Uterus (tissue), 4 donors: ENCODE results near the gene UBAP1. TPM values are rescaled to one million over a fixed set of nuclear protein-coding genes. Genes with fewer than 3 reads are reported as not detected.

Experiments
- DNase-seq, 2 donors: peaks; one replicate each; pipeline ENCODE4 v3.0.0-alpha.2; 2019 to 2020
- H3K27ac ChIP-seq, 2 donors: fragments of 200-600 bp; sonication (generic); 1 replicate in 1 of 2; 2 replicates in 1 of 2; pipeline ENCODE4 v1.5.1; 2016 to 2018
- H3K27me3 ChIP-seq, 2 donors: fragments of 200-600 bp; sonication (generic); one replicate each; pipeline ENCODE4 v1.5.1; 2018 to 2019; ENCODE audit warnings: control low read depth in 1 of 2
- H3K36me3 ChIP-seq, 2 donors: fragments of 200-600 bp; sonication (generic); one replicate each; pipeline ENCODE4 v1.5.1; 2019; ENCODE audit warnings: control low read depth in 1 of 2
- H3K4me1 ChIP-seq, 2 donors: fragments of 200-600 bp; sonication (generic); one replicate each; pipeline ENCODE4 v1.5.1; 2018 to 2019; ENCODE audit warnings: control low read depth in 1 of 2
- H3K4me3 ChIP-seq, 2 donors: fragments of 200-600 bp; sonication (generic); 1 replicate in 1 of 2; 2 replicates in 1 of 2; pipeline ENCODE4 v1.5.1; 2018 to 2019; ENCODE audit warnings: mild to moderate bottlenecking in 1 of 2
- H3K9me3 ChIP-seq, 2 donors: fragments of 200-600 bp; sonication (generic); one replicate each; pipeline ENCODE4 v1.5.1; 2019; ENCODE audit warnings: control low read depth in 1 of 2
- CTCF ChIP-seq, 4 experiments: fragments of 200-600 bp in 2 of 4; fragments of 450-650 bp in 2 of 4; sonication (generic) in 2 of 4; IDR thresholded peaks; one replicate each; pipeline ENCODE4 v1.5.1; 2016 to 2019; ENCODE audit warnings: antibody characterized with exemption in 4 of 4, mild to moderate bottlenecking in 2 of 4, moderate library complexity in 1 of 4
- POLR2A ChIP-seq, 2 donors: fragments of 450-650 bp; IDR thresholded peaks; one replicate each; pipeline ENCODE4 v1.6.1; 2016; ENCODE audit warnings: antibody characterized with exemption in 2 of 2, mild to moderate bottlenecking in 1 of 2, moderate library complexity in 1 of 2
- intact Hi-C: fragments of 100-400 bp; cut with DNase I; formaldehyde crosslinking; loops from one replicate; pipeline ENCODE4 v1.15.1; 2023; ENCODE audit warnings: low total_unique reads
- total RNA-seq, 4 donors: library from RNA; depleted of rRNA in 3 of 4; stranded (reverse); fragments of >200 nt in 3 of 4; gene quantifications; one replicate each; pipeline versions ENCODE4 v1.1.0 to v1.2.4, GENCODE V29; 2014 to 2023
- donor health status: DM: yes; HTN: yes; CAD: no.

The UBAP1 gene
- total RNA-seq, 4 donors from 2014 or later, result 17.1 to 60.4 (median 24.9) TPM

- intact Hi-C loops, result no loop called here
- Histone ChIP-seq H3K9me3 (no peaks in the 10 kb centered on the region), H3K36me3 (no peaks in the 10 kb centered on the region), H3K27me3 (no peaks in the 10 kb centered on the region), H3K27ac (no peak overlapping the region), H3K4me3 (no peak overlapping the region), H3K4me1 (no peaks in the 10 kb centered on the region)
- no peak for TF ChIP-seq CTCF (IDR thresholded peaks at IDR 0.05)
- no peak for DNase-seq
Observed at GRCh38 chr9:34169125-34169524, 9.7 kb upstream of the UBAP1 start.

DNA sequence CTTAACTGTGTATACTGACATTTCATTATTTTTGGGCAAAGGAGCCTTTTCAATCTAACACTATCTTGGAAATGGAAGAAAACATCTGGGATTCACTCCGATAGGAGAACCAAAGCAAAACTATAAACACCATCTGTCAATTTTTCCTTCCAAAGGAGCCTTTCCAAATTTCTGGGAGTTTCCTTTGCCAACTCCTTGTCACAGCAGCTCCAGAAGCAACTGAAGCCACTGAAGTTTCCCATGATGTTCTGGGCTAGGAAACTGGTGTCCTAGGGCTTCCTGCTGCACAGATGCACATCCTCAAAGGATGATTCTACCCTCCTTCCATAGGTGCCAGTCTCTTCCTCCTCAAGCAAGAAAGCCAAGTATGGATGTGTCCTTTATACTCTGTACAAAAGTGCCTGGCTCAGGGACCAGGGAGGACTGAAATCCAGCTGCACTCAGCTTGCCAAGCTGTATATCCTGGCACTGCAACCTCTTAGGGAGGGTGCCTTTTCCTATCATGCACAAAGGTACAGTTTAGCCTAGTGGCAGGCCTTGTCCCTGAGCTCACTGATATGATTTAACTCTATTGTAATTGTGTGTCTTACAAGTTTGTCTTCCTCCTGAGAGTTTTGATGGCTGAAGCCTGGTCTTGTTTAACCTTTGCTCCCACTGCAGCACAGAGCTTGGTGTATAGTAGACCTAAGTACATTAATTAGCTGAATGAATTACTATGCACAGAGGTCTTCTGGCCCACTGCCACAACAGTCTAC is 8.4 kb upstream of the UBAP1 start:
- TF ChIP-seq CTCF (IDR thresholded peaks at IDR 0.05) (no peak), POLR2A (IDR thresholded peaks at IDR 0.05) (no peak)
- Histone ChIP-seq H3K9me3 (no peaks in the 10 kb centered on the region), H3K4me3 (no peak overlapping the region), H3K27ac (no peak overlapping the region), H3K27me3 (no peaks in the 10 kb centered on the region), H3K4me1 (no peaks in the 10 kb centered on the region), H3K36me3 (no peaks in the 10 kb centered on the region)
- intact Hi-C loops, result no loop called here
- no peak for DNase-seq

- no peaks in the 10 kb centered on the region for H3K9me3 ChIP-seq
- intact Hi-C loops, result no loop called here
- TF ChIP-seq POLR2A (IDR thresholded peaks at IDR 0.05), result no peak
- no peak for TF ChIP-seq CTCF (IDR thresholded peaks at IDR 0.05)
Observed at GRCh38 chr9:34171753-34172535, 6.9 kb upstream of the UBAP1 start.

GRCh38 chr9:34176089-34176488 is 2.8 kb upstream of the UBAP1 start:
- intact Hi-C loops, result no loop called here
- Histone ChIP-seq H3K4me3 (no peak overlapping the region), H3K4me1 (no peaks in the 10 kb centered on the region), H3K27me3 (no peaks in the 10 kb centered on the region), H3K27ac (no peak overlapping the region), H3K9me3 (no peaks in the 10 kb centered on the region), H3K36me3 (no peaks in the 10 kb centered on the region)
- DNase-seq, result no peak
- TF ChIP-seq CTCF (IDR thresholded peaks at IDR 0.05), result no peak
- no peak for TF ChIP-seq POLR2A (IDR thresholded peaks at IDR 0.05)

More at GRCh38 chr9:34171753-34172535, 6.9 kb upstream of the UBAP1 start:
- Histone ChIP-seq H3K27ac (no peak overlapping the region), H3K4me3 (no peak overlapping the region), H3K4me1 (no peaks in the 10 kb centered on the region), H3K27me3 (no peaks in the 10 kb centered on the region), H3K36me3 (no peaks in the 10 kb centered on the region)
- no peak for DNase-seq
